ENCODE measurements around the gene POGK. TPM values are rescaled to one million over a fixed set of nuclear protein-coding genes. Genes with fewer than 3 reads are reported as not detected.

Gene POGK
- total and polyA plus RNA-seq, 2 experiments from 2014 or later: 10.9 to 31.4 TPM

- Mint-ChIP-seq H3K36me3 (ENCODE audit: low read depth) (no peaks in the 10 kb centered on the region), H3K9me3 (peaks cover 10% of the 10 kb centered on the region; the same call in 2 of the 3 replicates), H3K27ac (no peak overlapping the region), H3K27me3 (ENCODE audit: insufficient read depth, low read depth, poor library complexity) (no peaks in the 10 kb centered on the region), H3K4me3 (no peak overlapping the region), H3K4me1 (peaks cover 3% of the 10 kb centered on the region; the same call in 2 of the 3 replicates)
- Histone ChIP-seq H3K4me1 (ENCODE audit: insufficient read depth) (no peaks in the 10 kb centered on the region), H3K27me3 (ENCODE audit: insufficient read depth) (no peaks in the 10 kb centered on the region), H2AFZ (no peak overlapping the region), H3K79me2 (replicated peaks; ENCODE audit: insufficient read depth) (no peaks in the 10 kb centered on the region), H3K9me2 (ENCODE audit: insufficient read depth) (no peaks in the 10 kb centered on the region), H4K20me1 (replicated peaks; ENCODE audit: insufficient read depth) (no peaks in the 10 kb centered on the region), H3K4me2 (no peak overlapping the region), H3K27ac (ENCODE audit: low read depth) (no peak overlapping the region), H3F3A (replicated peaks; ENCODE audit: low read depth) (no peaks in the 10 kb centered on the region), H3K36me3 (ENCODE audit: insufficient read depth) (no peaks in the 10 kb centered on the region), H3K4me3 (no peak overlapping the region)
- DNase-seq (ENCODE audit: low spot score) (no peak), ATAC-seq (no peak)
- TF ChIP-seq STAT1 (IDR thresholded peaks at IDR 0.05; ENCODE audit: unreplicated experiment) (no peak), ZNF114 (CRISPR knock-in tag; IDR thresholded peaks at IDR 0.05) (no peak), ETS1 (IDR thresholded peaks at IDR 0.05) (no peak), EZH2 (IDR thresholded peaks at IDR 0.05; ENCODE audit: low read depth, unreplicated experiment) (no peak), JUNB (IDR thresholded peaks at IDR 0.05; ENCODE audit: unreplicated experiment) (no peak), EZH2phosphoT487 (IDR thresholded peaks at IDR 0.05; ENCODE audit: unreplicated experiment) (no peak), POLR2AphosphoS5 (IDR thresholded peaks at IDR 0.05; ENCODE audit: low read depth) (no peak), CTCF (conservative IDR thresholded peaks at IDR 0.05; ENCODE audit: low read depth in 2 of 2) (no peak), REST (IDR thresholded peaks at IDR 0.05; ENCODE audit: unreplicated experiment) (no peak), ZNF331 (CRISPR knock-in tag; IDR thresholded peaks at IDR 0.05; ENCODE audit: low read depth) (no peak), NANOG (IDR thresholded peaks at IDR 0.05; ENCODE audit: borderline replicate concordance) (no peak), ZNF462 (CRISPR knock-in tag; IDR thresholded peaks at IDR 0.05) (no peak), CREB1 (CRISPR knock-in tag; IDR thresholded peaks at IDR 0.05; ENCODE audit: low read depth) (no peak)
Observed at GRCh38 chr1:166811691-166812090, 27.6 kb upstream of the POGK start.
